GM19193 (cell line): ENCODE measurements around the gene MRTO4.

Experiments
- POLR2A ChIP-seq: IDR thresholded peaks from 4 replicates; pipeline ENCODE4 v1.6.1; 2011; ENCODE audit not compliant: insufficient read depth, insufficient read length; ENCODE audit errors: extremely low read depth

MRTO4 gene

DNA sequence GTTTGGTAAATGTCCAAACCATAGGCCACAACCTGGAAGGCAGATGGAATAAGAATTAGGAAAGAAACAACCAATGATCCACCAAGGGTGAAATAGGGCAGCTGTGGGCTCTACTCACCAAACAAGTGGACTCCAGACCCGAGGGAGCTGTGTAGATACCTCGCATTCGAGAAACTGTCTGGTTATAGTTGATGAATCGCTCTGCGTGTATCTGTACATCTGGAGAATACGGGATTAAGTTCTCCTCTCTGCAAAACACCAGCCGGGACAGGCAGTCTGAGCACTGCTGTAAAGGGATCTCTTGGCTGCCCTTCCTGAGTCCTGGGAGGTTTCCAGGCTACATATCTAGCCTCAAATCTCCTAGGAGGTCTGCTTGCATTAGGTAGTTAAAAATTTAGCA, 32.2 kb upstream of the MRTO4 start:
- no peak for TF ChIP-seq POLR2A

DNA sequence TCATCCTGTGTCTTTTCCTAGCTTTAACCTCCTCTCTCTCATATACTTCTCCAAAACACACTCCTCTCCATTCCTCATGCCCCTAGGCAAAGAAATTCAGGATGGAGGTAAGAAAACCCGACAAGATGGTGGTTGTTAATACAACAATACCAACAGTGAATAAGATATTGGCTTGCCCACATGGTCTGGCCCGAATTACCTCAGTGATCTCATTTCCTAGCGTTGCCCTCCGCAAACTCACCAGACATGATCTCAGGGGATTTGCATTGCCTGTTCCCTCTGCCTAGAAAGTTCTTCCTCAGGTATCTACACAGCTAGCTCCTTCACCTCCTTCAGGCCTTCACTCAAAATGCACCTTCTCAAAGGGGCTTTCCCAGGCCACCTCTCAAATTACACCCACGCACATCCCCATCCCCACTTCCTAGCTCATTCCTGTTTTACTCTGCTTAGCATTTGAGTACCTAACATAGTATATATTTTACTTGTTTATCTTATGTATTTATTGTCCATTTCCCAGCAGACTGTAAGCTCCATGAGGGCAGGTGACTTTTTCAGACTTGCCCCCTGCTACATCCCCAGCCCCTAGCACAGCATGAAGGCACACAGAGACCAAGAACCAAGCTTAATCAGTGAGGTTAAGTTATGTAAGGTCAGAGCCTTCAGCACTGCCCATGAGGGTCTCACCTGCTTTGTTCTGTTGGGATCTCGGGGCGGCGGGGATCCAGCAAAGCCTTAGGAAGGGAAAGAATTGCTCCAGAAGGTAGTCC, 31.3 kb upstream of the MRTO4 start:
- TF ChIP-seq POLR2A: no peak

DNA sequence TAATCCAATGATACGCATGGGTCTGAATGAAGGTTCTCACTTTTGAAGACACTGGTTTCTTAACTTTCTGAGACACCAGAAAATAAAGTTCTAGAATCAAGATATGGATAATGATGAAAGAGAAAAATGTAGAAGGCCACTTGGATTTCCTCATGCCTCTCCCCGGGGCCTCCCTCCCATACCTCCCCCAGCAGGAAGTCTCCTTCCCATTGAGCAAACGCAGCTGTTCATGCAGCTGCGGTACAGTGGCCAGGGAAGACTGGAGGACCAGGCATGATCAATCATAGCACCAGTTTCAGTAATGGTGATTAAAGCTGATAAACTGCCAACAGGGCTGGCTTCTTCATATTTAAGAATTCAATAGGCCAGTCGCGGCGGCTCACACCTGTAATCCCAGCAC, 30.6 kb upstream of the MRTO4 start:
- no peak for TF ChIP-seq POLR2A

DNA sequence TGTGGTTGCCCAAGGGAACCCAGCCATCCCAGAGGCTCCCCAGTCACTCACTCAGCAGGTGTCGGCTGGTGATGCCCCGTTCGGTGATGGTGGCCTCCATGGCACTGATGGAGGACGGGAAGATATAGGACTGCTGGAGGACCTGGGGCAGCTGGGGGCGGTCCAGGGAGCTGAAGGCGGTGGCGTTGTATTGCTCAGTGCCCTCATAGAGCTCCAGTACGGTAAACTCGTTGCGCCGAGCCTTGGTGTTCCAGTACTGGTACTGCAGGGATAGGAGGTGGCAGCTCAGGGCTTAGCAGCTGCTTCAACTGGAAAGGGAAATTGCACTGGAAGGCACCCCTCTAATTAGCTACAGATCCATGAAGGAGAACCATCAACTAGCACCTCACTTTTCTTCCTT, 29.0 kb upstream of the MRTO4 start:
- no peak for TF ChIP-seq POLR2A

DNA sequence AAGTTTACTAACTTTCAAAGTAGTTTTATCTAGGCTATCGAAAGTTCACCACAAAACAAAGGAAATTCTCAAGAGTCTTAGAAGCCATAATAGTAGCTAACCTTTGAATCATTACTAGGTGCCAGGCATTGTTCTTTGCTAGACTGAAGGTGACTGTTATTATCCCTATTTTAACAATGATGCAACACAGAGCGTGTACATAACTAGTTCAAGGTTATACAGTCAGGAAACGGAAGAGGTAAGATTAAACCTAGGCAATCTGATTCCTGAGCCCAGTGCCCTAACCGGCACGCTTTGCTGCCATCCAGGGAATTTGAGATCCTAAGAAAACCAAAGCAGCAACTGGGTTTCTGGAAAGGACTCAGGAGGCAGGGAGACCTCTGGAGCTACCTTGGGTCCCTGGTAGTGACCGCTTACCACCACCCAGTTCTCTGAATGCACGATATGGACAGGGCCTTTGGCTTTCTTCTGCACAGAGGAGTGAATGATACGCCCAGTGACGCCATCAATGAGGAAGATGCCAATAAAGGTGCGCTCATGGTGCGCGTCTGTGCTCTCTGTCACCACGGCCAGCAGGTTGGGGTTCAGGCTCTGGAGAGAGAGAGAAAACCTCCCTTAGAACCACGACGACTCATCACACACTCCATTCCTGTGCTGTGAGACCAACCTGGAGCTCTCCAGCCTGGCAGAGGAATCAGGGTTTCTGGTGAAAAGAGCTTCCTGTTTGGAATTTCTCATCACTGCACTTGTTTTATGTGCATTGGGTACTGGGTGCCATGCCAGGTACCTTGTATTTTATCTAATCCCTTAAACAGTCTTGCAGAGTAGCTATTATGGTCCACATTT, 28.4 kb upstream of the MRTO4 start:
- TF ChIP-seq POLR2A: no peak

DNA sequence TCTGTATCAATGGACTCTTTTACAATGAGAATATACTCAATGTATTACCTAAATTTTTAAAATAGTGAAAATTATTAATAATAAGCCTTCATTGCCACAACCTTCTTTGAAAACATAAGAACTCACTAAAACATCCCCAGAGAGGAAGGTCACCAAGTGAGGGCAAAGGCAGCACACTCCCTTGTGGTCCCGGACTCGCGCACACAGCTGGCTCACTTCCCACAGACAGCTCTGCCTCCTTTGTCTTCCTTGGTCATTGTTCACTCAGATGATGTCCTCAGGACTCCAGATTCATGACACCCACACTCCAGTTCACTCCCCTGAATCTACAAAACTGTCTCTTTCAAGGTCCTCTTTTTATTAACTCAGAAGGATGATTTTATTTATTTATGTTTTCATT, 22.4 kb upstream of the MRTO4 start:
- TF ChIP-seq POLR2A: no peak

DNA sequence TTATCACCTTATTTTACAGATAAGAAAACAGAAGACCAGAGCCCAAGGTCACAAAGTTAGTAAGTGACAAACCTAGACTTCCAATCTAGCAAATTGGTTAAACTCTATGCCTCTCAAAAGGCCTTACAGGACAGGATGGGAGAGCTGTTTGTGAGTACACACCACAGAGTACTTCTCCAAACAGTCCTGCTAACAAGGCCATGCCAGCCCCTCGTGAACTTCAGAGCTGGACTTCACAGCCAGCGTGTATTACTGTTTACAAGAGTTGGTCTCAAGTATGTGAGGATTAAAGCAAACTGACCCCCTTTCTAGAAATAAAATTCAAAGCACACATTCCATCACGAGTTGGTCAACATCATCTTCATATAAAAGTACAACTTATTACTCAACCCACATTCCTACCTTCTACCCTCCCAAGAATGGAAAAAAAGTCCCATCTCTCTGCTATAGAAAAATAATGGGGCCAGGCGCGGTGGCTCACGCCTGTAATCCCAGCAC, 21.7 kb upstream of the MRTO4 start:
- TF ChIP-seq POLR2A: no peak

DNA sequence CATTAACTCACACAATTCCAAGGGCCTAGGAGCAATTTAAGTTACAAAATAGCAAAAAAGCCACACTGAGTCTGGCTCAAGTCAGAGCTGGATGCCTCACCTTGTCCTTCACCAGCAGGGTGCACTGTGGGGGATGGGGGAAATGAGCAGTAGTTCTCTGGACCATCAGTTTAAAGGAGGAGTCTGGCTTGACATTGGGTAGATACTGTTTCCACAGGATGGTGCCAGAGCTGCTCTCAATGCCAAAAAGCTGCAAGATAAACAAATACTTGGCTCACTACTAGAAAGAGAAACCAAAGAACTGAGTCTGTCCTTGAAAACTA, 19.1 kb upstream of the MRTO4 start:
- no peak for TF ChIP-seq POLR2A

DNA sequence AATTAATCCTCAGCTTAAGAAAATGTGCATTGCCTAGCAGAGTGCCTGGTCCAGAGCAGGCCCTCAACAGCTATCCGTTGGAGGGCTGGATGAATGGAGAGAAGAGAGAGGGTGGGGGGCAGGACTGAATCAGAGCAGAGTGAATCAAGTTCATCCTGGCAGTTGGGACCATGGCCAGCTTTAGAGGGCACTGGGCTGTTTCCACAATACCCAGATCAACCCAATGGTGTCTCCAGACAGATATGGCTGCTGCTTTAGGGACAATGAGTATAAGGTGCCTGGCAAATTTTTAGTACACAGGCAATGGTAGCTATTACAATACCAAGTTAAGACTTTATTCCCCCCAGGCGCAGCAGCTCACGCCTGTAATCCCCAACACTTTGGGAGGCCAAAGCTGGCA, 17.4 kb upstream of the MRTO4 start:
- no peak for TF ChIP-seq POLR2A

DNA sequence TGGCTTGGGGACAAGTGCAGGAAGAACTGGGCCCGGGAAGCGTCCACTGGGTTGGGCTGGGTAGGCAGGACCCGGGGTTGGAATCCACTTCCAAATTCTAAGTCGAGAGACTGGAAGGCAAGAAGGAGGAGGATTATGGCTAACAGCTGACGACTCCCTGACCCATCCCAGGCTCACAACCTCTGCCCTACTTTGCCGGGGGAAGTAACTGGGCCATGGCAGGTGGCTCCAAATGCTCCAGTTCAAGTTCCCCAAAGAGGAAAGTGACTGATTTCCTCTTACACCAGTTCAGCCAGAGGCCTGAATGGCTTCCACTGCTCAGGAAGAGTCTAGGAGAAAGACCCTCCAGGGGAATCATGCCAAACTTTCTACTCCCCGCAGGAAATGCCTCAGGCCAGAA, 11.7 kb upstream of the MRTO4 start:
- no peak for TF ChIP-seq POLR2A

DNA sequence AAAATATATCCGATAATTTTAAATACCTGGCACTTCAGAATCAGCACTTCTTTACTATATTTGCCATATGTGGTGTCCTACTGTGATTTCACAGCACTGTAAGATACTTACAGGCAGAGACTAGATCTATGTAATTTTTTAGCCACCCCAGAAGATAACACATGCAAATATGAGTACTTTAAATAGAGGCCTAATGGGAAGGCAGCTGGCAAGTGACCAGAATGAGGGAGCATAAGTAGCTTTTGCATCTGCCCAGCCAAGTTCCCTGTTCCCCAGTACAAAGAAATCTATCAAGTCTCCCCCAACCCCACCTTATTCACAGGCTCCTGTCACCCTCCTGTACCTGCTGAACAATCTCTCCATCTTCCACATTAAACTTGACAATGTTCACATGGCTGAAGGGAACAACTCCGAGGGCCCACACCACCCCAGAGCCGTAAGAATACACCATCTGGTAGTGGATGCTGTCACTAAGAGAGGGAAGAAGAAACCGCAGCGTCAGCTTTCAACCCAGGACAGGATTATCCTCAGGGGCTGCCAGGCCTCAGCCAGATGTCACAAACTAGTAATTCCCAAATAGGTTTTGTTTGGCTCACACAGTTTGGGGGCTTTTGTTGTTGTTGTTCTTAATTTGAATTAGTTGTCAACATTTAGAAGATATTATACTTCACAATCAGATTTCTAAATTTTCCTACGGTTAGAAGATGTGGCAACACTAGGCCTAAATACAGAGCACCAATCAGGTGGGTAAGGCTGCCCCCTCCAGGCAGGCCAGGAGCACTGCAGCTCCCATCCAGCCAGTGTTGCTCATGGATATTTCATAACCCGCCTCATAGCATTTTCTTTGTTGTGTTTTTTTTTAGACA, 10.7 kb upstream of the MRTO4 start:
- TF ChIP-seq POLR2A: no peak

DNA sequence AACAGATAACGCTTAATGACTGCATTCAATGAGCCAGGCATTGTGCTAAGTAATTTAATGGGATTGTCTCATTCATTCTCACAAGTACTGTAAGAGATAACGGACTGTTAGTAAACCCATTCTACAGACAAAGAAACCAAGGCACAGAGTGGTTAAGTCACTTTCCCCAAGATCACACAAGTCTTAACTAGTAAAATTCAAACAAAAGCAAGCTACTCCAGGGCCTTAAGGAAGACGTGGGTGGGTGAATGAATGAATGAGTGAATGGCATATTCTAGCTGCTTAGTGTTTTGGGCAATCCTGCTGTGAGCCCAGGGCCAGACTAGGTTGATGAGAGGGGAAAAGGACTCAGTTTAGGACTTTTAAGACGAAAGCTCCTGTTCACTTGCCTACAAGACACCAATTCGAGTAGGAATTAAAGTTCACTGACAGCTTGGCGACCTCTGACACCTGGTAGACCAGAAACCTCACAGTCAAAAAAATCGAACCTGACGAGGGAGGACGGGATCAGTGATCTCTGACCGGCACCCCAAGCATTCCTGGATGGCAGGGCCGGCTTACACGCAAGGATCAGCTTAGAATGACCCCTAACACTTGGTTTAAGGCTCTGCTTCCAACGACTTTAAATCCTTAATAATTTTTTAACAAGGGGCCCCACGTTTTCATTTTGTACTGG, 838 bp upstream of the MRTO4 start:
- no peak for TF ChIP-seq POLR2A

DNA sequence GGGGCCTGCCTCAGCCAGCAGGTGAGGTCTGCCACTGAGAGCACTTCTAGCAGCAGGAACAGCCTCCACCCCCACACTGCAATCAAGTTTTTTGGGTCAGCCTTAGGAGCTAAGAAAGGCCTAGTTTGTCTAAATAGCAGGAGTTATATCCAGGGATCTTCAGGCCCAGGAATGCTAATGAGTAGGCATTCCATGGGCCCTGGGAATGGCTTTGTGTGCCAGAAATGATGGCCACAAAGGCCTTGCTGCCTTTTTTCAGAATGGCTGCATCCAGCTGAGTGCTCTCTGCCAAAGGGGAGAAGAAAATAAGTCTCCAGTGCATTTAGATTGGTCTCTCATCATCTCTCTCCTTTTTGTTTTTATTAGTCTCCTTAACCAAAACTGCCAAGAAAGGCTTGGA, 2.8 kb downstream of the MRTO4 start:
- no peak for TF ChIP-seq POLR2A

DNA sequence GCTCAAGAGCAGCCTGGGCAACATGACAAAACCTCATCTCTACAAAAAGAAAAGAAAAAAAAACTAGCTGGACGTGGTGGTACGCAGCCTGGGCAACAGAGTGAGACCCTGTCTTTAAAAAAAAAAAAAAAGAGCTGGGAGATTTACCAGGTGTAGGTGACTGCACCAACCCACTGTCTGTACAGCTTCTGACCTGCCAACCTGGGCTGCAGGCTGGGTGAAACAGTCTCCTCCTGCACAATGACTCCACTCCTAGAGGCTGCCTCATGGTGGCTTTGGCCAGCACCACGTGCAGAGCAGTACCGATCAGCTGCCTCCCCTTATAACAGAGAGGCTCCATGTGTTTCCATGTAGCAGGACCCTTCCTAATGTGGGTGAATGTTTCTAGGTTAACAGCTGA, 3.7 kb downstream of the MRTO4 start:
- TF ChIP-seq POLR2A: no peak
